HepG2 (cell line): Measurements from ENCODE around the gene FOXA3. TPM values are rescaled to one million over a fixed set of nuclear protein-coding genes. Genes with fewer than 3 reads are reported as not detected.
A peak's percentile ranks its signal among the peaks of the same experiment; 100 is the strongest.

Source experiments
- CEBPB ChIP-seq: IDR thresholded peaks from 2 replicates; pipeline ENCODE4 v1.6.1; 2011; ENCODE audit warnings: low read depth, low read length, improper control_type of control experiment, borderline replicate concordance
- MAFK ChIP-seq, 2 experiments: IDR thresholded peaks in 1 of 2; conservative IDR thresholded peaks in 1 of 2; 2 replicates each; pipeline ENCODE4 v1.6.1; 2011; ENCODE audit warnings: improper control_type of control experiment in 2 of 2, low read length in 2 of 2
- MED8 ChIP-seq: sonication (generic); formaldehyde crosslinking; IDR thresholded peaks from 2 replicates; pipeline ENCODE4 v1.8.1; 2023; ENCODE audit warnings: mild to moderate bottlenecking, missing genetic modification reagents; ENCODE audit not compliant: insufficient replicate concordance
- POLR2A ChIP-seq, 2 experiments: IDR thresholded peaks; 2 replicates each; pipeline ENCODE4 v1.6.1; 2011; ENCODE audit warnings: low read depth in 2 of 2, low read length in 2 of 2, mild to moderate bottlenecking in 1 of 2, moderate library complexity in 1 of 2; ENCODE audit not compliant: insufficient read depth in 1 of 2
- RFX1 ChIP-seq: fragments of 450-650 bp; IDR thresholded peaks from 2 replicates; pipeline ENCODE4 v1.6.1; 2017
- SMARCC2 ChIP-seq: fragments of 450-650 bp; IDR thresholded peaks from 2 replicates; pipeline ENCODE4 v1.6.1; 2017; ENCODE audit warnings: antibody characterized with exemption, mild to moderate bottlenecking
- ZNF207 ChIP-seq: fragments of 450-650 bp; IDR thresholded peaks from 2 replicates; pipeline ENCODE4 v1.6.1; 2016; ENCODE audit warnings: antibody characterized with exemption, borderline replicate concordance
- ZNF33A ChIP-seq: sonication (generic); formaldehyde crosslinking; IDR thresholded peaks from 2 replicates; pipeline ENCODE4 v1.5.1; 2020; ENCODE audit warnings: missing genetic modification reagents, mild to moderate bottlenecking, moderate library complexity, borderline replicate concordance
- ZNF460 ChIP-seq: sonication (generic); formaldehyde crosslinking; IDR thresholded peaks from 2 replicates; pipeline ENCODE4 v1.5.1; 2020; ENCODE audit warnings: missing genetic modification reagents, mild to moderate bottlenecking, borderline replicate concordance
- ZNF598 ChIP-seq: sonication (generic); formaldehyde crosslinking; IDR thresholded peaks from 2 replicates; pipeline ENCODE4 v1.5.1; 2020; ENCODE audit warnings: mild to moderate bottlenecking, missing genetic modification reagents, borderline replicate concordance
- ZNF737 ChIP-seq: sonication (generic); formaldehyde crosslinking; IDR thresholded peaks from 2 replicates; pipeline ENCODE4 v1.5.0; 2020; ENCODE audit warnings: missing genetic modification reagents, mild to moderate bottlenecking, borderline replicate concordance
- polyA plus RNA-seq, 8 experiments: library from polyadenylated mRNA; depleted of rRNA in 3 of 8; stranded (reverse) in 7 of 8; unstranded in 1 of 8; fragments of >200 nt; fragmentation: Illumina TruSeq in 4 of 8; extraction: Trizol in 4 of 8; gene quantifications; 2 replicates each; pipeline versions ENCODE4 v1.2.1 to v1.2.3, GENCODE V29; 2011 to 2016; ENCODE audit warnings: low read depth in 4 of 8, missing spikeins in 1 of 8, mixed read lengths in 1 of 8; ENCODE audit not compliant: insufficient read depth in 1 of 8
- total RNA-seq, 5 experiments: library from RNA; depleted of rRNA; stranded (reverse); fragments of >200 nt; fragmentation: Illumina TruSeq; extraction: Trizol; gene quantifications; 2 replicates each; pipeline ENCODE4 v1.2.3, GENCODE V29; 2016; ENCODE audit warnings: low read depth in 1 of 5
- TF ChIP-seq, protein P1 (sequence below): sonication (generic); formaldehyde crosslinking; conservative IDR thresholded peaks from 2 replicates; pipeline ENCODE4 v1.8.0; 2022; ENCODE audit warnings: missing genetic modification reagents
- TF ChIP-seq, protein P2 (sequence below): sonication (generic); formaldehyde crosslinking; IDR thresholded peaks from 2 replicates; pipeline ENCODE4 v1.4.0; 2020; ENCODE audit warnings: missing genetic modification reagents
- TF ChIP-seq, protein P3 (sequence below): sonication (generic); formaldehyde crosslinking; IDR thresholded peaks from 2 replicates; pipeline ENCODE4 v1.8.0; 2022; ENCODE audit warnings: missing genetic modification reagents, mild to moderate bottlenecking, borderline replicate concordance
- TF ChIP-seq, protein P4 (sequence below): sonication (generic); formaldehyde crosslinking; IDR thresholded peaks from 2 replicates; pipeline ENCODE4 v1.4.0; 2020; ENCODE audit warnings: mild to moderate bottlenecking, missing genetic modification reagents
- TF ChIP-seq, protein P5 (sequence below): IDR thresholded peaks from 2 replicates; pipeline ENCODE4 v1.6.1; 2016

Gene FOXA3
- total and polyA plus RNA-seq, 2 of the 13 experiments (the other 11 are each of a cell fraction or from before 2014, with no cell fraction given): 29.8 to 47.6 TPM

DNA sequence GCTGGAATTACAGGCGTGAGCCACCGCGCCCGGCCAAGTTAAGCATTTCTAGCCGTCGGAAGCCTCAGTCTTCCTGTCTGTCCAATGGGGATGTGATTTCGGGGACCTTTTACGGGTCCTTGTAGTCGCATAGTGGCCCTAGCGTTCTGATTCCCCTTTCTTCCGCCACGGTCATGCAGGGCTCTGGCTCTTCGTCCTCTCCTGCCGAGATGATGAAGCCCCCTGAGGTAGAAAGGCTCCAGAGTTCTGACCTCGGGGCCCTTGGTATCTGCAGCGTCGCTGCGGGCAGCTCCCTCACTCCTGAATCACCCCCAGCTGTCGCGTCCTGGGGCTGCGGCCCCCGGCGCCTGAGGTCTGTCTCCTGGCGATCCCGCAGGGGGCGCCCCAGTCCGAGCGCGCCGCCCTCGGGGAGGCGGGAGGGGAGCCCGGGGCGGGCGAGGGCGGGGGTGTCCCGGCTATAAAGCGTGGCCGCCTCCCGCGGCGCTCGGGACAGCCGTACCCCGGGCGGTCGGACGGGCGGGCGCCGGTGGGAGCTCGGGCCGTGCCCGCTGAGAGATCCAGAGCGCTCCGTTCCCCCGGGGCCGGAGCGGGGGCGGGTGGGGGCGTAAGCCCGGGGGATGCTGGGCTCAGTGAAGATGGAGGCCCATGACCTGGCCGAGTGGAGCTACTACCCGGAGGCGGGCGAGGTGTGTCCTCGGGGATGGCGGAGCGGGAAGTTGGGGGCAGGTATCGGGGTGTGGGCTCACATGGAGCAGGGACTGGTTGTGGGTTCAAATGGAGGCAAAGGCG, at the start of gene FOXA3 (continued):
- TF ChIP-seq, protein P1, sequence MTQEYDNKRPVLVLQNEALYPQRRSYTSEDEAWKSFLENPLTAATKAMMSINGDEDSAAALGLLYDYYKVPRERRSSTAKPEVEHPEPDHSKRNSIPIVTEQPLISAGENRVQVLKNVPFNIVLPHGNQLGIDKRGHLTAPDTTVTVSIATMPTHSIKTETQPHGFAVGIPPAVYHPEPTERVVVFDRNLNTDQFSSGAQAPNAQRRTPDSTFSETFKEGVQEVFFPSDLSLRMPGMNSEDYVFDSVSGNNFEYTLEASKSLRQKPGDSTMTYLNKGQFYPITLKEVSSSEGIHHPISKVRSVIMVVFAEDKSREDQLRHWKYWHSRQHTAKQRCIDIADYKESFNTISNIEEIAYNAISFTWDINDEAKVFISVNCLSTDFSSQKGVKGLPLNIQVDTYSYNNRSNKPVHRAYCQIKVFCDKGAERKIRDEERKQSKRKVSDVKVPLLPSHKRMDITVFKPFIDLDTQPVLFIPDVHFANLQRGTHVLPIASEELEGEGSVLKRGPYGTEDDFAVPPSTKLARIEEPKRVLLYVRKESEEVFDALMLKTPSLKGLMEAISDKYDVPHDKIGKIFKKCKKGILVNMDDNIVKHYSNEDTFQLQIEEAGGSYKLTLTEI (CRISPR knock-in tag): no peak
- TF ChIP-seq POLR2A (IDR thresholded peaks at IDR 0.05; ENCODE audit: insufficient read depth in 1 of 2, low read depth in 2 of 2, low read length in 2 of 2) (peak; percentile 44 to 90; a peak in 3 of 4 replicates), ZNF33A (no peak), MED8 (CRISPR knock-in tag) (no peak), ZNF598 (CRISPR knock-in tag) (no peak), MAFK (conservative IDR thresholded peaks at IDR 0.05 in 1 of 2, IDR thresholded peaks at IDR 0.05 in 1 of 2; ENCODE audit: low read length in 2 of 2) (no peak), ZNF207 (no peak), ZNF737 (CRISPR knock-in tag) (no peak), RFX1 (no peak), SMARCC2 (no peak), ZNF460 (CRISPR knock-in tag) (no peak), CEBPB (no peak)
- TF ChIP-seq, protein P2, sequence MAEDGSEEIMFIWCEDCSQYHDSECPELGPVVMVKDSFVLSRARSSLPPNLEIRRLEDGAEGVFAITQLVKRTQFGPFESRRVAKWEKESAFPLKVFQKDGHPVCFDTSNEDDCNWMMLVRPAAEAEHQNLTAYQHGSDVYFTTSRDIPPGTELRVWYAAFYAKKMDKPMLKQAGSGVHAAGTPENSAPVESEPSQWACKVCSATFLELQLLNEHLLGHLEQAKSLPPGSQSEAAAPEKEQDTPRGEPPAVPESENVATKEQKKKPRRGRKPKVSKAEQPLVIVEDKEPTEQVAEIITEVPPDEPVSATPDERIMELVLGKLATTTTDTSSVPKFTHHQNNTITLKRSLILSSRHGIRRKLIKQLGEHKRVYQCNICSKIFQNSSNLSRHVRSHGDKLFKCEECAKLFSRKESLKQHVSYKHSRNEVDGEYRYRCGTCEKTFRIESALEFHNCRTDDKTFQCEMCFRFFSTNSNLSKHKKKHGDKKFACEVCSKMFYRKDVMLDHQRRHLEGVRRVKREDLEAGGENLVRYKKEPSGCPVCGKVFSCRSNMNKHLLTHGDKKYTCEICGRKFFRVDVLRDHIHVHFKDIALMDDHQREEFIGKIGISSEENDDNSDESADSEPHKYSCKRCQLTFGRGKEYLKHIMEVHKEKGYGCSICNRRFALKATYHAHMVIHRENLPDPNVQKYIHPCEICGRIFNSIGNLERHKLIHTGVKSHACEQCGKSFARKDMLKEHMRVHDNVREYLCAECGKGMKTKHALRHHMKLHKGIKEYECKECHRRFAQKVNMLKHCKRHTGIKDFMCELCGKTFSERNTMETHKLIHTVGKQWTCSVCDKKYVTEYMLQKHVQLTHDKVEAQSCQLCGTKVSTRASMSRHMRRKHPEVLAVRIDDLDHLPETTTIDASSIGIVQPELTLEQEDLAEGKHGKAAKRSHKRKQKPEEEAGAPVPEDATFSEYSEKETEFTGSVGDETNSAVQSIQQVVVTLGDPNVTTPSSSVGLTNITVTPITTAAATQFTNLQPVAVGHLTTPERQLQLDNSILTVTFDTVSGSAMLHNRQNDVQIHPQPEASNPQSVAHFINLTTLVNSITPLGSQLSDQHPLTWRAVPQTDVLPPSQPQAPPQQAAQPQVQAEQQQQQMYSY (CRISPR knock-in tag): no peak; the same call in 1 of the 2 replicates
- TF ChIP-seq, protein P3, sequence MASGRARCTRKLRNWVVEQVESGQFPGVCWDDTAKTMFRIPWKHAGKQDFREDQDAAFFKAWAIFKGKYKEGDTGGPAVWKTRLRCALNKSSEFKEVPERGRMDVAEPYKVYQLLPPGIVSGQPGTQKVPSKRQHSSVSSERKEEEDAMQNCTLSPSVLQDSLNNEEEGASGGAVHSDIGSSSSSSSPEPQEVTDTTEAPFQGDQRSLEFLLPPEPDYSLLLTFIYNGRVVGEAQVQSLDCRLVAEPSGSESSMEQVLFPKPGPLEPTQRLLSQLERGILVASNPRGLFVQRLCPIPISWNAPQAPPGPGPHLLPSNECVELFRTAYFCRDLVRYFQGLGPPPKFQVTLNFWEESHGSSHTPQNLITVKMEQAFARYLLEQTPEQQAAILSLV: no peak
- TF ChIP-seq, protein P4, sequence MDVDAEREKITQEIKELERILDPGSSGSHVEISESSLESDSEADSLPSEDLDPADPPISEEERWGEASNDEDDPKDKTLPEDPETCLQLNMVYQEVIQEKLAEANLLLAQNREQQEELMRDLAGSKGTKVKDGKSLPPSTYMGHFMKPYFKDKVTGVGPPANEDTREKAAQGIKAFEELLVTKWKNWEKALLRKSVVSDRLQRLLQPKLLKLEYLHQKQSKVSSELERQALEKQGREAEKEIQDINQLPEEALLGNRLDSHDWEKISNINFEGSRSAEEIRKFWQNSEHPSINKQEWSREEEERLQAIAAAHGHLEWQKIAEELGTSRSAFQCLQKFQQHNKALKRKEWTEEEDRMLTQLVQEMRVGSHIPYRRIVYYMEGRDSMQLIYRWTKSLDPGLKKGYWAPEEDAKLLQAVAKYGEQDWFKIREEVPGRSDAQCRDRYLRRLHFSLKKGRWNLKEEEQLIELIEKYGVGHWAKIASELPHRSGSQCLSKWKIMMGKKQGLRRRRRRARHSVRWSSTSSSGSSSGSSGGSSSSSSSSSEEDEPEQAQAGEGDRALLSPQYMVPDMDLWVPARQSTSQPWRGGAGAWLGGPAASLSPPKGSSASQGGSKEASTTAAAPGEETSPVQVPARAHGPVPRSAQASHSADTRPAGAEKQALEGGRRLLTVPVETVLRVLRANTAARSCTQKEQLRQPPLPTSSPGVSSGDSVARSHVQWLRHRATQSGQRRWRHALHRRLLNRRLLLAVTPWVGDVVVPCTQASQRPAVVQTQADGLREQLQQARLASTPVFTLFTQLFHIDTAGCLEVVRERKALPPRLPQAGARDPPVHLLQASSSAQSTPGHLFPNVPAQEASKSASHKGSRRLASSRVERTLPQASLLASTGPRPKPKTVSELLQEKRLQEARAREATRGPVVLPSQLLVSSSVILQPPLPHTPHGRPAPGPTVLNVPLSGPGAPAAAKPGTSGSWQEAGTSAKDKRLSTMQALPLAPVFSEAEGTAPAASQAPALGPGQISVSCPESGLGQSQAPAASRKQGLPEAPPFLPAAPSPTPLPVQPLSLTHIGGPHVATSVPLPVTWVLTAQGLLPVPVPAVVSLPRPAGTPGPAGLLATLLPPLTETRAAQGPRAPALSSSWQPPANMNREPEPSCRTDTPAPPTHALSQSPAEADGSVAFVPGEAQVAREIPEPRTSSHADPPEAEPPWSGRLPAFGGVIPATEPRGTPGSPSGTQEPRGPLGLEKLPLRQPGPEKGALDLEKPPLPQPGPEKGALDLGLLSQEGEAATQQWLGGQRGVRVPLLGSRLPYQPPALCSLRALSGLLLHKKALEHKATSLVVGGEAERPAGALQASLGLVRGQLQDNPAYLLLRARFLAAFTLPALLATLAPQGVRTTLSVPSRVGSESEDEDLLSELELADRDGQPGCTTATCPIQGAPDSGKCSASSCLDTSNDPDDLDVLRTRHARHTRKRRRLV (CRISPR knock-in tag): peak; percentile 68; the same call in 1 of the 2 replicates
- TF ChIP-seq, protein P5, sequence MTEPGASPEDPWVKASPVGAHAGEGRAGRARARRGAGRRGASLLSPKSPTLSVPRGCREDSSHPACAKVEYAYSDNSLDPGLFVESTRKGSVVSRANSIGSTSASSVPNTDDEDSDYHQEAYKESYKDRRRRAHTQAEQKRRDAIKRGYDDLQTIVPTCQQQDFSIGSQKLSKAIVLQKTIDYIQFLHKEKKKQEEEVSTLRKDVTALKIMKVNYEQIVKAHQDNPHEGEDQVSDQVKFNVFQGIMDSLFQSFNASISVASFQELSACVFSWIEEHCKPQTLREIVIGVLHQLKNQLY (CRISPR knock-in tag): no peak; the same call in 1 of the 2 replicates
